ENCODE measurements around the gene GRM4. TPM values are rescaled to one million over a fixed set of nuclear protein-coding genes. Genes with fewer than 3 reads are reported as not detected.

GRM4 gene
- total and polyA plus RNA-seq, 11 donors = 0.20 TPM; not detected in 10

- DNase-seq (no peak), ATAC-seq (no peak)
- Histone ChIP-seq H3K36me3 (no peaks in the 10 kb centered on the region), H3K27ac (no peak overlapping the region), H3K9me3 (no peaks in the 10 kb centered on the region), H3K4me1 (no peaks in the 10 kb centered on the region), H3K27me3 (peaks cover 0 to 42% (median 0%) of the 10 kb centered on the region in 9 donors), H3K4me3 (no peak overlapping the region)
- WGBS, 4 donors = 78 to 87% (median 82%) methylated on average over 6 of the region's 6 CpGs
- TF ChIP-seq, protein P1, sequence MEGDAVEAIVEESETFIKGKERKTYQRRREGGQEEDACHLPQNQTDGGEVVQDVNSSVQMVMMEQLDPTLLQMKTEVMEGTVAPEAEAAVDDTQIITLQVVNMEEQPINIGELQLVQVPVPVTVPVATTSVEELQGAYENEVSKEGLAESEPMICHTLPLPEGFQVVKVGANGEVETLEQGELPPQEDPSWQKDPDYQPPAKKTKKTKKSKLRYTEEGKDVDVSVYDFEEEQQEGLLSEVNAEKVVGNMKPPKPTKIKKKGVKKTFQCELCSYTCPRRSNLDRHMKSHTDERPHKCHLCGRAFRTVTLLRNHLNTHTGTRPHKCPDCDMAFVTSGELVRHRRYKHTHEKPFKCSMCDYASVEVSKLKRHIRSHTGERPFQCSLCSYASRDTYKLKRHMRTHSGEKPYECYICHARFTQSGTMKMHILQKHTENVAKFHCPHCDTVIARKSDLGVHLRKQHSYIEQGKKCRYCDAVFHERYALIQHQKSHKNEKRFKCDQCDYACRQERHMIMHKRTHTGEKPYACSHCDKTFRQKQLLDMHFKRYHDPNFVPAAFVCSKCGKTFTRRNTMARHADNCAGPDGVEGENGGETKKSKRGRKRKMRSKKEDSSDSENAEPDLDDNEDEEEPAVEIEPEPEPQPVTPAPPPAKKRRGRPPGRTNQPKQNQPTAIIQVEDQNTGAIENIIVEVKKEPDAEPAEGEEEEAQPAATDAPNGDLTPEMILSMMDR (IDR thresholded peaks at IDR 0.05) = no peak
- TF ChIP-seq POLR2A (IDR thresholded peaks at IDR 0.05) = no peak
- intact Hi-C loops (cut with DNase I) = no loop called here
Observed at GRCh38 chr6:34102696-34103095, 43.2 kb downstream of the GRM4 start.

- Histone ChIP-seq H3K9me3 (no peaks in the 10 kb centered on the region), H3K27ac (no peak overlapping the region), H3K4me3 (no peak overlapping the region), H3K27me3 (peaks cover 0 to 37% (median 0%) of the 10 kb centered on the region in 9 donors), H3K4me1 (no peaks in the 10 kb centered on the region), H3K36me3 (no peaks in the 10 kb centered on the region)
- ATAC-seq (no peak), DNase-seq (no peak)
- WGBS, 4 donors = 86 to 90% (median 88%) methylated on average over 6 of the region's 6 CpGs
- intact Hi-C loops (cut with DNase I) = no loop called here
- TF ChIP-seq POLR2A (IDR thresholded peaks at IDR 0.05) = no peak
- TF ChIP-seq, protein P1 (IDR thresholded peaks at IDR 0.05) = no peak
Observed at GRCh38 chr6:34102099-34102656, 43.7 kb downstream of the GRM4 start.

GRCh38 chr6:34100788-34101187 lies 45.1 kb downstream of the GRM4 start:
- Histone ChIP-seq H3K4me3 (no peak overlapping the region), H3K27ac (no peak overlapping the region), H3K4me1 (no peaks in the 10 kb centered on the region), H3K36me3 (no peaks in the 10 kb centered on the region), H3K27me3 (peaks cover 2 to 40% (median 8%) of the 10 kb centered on the region in 9 donors), H3K9me3 (no peaks in the 10 kb centered on the region)
- DNase-seq = no peak
- no peak for ATAC-seq
- TF ChIP-seq, protein P1 (IDR thresholded peaks at IDR 0.05) = no peak
- TF ChIP-seq POLR2A (IDR thresholded peaks at IDR 0.05) = no peak
- intact Hi-C loops (cut with DNase I) = no loop called here
- 79 to 90% (median 86%) methylated on average over 7 of the region's 7 CpGs for whole genome bisulfite sequencing, 4 donors

GRCh38 chr6:34099878-34100277 lies 46.0 kb downstream of the GRM4 start:
- no peak for DNase-seq
- TF ChIP-seq, protein P1 (IDR thresholded peaks at IDR 0.05) = no peak
- no peak for TF ChIP-seq POLR2A (IDR thresholded peaks at IDR 0.05)
- 71 to 87% (median 83%) methylated on average over 7 to 8 of the region's 8 CpGs for WGBS, 4 donors
- no peak for ATAC-seq
- H3K4me1 ChIP-seq = no peaks in the 10 kb centered on the region
- intact Hi-C loops (cut with DNase I) = no loop called here
- H3K9me3 ChIP-seq = no peaks in the 10 kb centered on the region
- peaks cover 6 to 44% (median 16%) of the 10 kb centered on the region in 9 donors for H3K27me3 ChIP-seq
- no peak overlapping the region for H3K4me3 ChIP-seq
- H3K27ac ChIP-seq = no peak overlapping the region
- H3K36me3 ChIP-seq = no peaks in the 10 kb centered on the region

Measured in heart left ventricle (tissue), 16 donors.